RCC 7860 (cell line): ENCODE measurements around the gene NOXRED1.
"Not testable (repeated sequence)": the region's sequence is repeated elsewhere in the genome, so short reads cannot be mapped to it uniquely, and the experiment has no call there.

Experiments
- DNase-seq: peaks from one replicate; pipeline ENCODE4 v3.0.0-alpha.2; 2015; ENCODE audit warnings: low spot score
- FAIRE-seq: peaks from 2 replicates; lab custom pipeline; 2012; peaks lifted over from hg19 to GRCh38; lab: Jason Lieb, UNC

NOXRED1 gene, protein sequence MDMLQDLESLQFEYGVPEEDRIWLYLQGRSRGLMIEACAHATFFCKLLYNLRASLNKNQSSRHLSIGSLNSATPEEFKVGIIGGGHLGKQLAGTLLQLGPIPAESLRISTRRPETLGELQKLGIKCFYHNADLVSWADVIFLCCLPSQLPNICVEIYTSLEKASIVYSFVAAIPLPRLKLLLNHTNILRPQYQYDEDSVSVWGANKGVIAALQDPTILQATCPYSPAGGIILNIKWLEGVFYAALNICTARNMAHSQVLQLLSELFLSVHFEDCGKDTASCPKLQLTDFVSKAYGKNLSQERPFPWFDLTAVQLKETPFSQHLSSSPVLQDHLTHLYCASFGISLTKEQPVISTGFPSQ

DNA sequence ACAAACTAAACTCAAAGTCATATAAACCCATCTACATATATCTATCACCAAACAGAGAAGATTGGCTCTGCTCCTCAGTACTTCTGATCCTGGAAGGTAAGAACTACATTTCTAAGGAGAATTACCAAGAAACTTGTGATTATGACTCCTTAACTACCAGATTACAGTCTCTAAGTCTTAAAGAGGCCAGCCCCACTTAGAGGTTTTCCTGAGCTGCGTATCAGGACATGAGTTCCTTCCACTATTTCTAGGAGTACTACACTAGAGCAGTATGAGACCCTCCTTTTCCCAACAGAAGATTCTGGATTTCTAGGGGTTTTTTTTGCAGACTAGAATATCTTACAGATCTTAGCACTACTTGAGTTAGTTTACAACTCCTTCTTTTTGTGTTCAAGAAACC lies at the start of gene NOXRED1:
Gene NOXRED1 (minus strand): TSS at position 101 of the 400 bp plus-strand sequence. CDS start 634 bp downstream, outside the sequence.
- DNase-seq (no peak), FAIRE-seq (no peak)

DNA sequence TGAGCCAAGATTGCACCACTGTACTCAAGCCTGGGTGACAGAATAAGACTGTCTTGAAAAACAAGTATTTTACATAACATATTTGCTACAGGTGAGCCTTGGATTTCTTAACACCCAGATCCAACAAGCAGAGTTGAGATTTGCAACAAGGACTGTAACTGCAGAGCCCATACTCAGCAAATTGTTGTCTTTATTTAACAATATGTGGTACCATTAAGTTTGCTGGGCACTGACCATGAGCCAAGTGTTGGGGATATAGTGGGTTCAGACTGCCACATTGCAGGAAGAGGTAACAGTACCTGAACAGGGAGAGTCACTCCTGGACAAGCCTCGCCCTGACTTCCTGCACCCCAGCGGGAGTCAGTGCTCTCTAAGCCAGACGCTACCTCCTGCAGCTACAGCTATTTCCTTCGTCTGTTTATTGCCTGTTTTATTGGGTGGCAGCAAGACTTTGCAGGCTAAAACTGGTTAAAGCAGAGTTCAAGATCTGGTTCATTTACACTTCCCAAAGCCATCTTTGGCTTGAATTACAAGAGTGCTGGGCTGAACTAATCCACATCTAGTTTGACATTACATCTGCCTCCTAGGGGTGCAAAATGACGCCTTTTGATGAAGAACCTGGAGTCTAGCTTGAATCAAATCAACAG lies 47.0 kb upstream of the NOXRED1 start:
- DNase-seq: no peak
- FAIRE-seq: no peak

DNA sequence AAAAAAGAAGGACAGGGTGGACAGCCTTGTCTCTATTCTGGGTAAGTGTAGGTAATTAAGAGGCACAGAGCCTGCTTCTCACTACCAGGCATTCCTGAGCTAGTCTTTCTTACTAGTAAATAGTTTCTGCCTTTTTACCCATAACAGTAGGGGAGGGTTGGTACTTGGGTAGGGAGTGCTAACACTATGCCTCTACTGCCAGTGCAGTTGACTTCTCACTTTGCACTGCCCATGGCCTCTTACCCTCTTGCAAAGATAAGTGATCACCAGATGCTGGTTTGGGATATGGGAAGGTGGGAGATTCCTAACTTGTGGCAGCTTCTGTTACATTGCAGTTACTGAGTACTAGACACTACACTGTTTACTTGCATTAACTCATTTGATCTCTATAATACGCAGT lies 46.2 kb upstream of the NOXRED1 start:
- DNase-seq (no peak), FAIRE-seq (no peak)

DNA sequence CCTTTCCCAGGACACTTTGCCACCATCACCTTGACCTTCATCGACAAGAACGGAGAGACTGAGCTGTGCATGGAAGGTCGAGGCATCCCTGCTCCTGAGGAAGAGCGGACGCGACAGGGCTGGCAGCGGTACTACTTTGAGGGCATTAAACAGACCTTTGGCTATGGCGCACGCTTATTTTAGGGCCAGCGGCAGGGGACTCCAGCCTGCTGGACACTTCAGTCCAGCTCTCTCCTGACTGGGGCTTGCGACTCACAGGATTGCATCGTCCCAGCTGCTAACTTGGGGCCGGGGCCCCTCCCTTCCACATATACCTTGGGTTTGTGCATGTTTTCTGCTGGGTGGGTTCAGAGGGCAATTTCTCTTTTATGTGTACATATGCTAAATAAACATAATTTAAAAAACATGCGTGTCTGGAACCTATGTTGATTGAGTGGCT lies 45.8 kb upstream of the NOXRED1 start:
- DNase-seq (no peak), FAIRE-seq (no peak)

DNA sequence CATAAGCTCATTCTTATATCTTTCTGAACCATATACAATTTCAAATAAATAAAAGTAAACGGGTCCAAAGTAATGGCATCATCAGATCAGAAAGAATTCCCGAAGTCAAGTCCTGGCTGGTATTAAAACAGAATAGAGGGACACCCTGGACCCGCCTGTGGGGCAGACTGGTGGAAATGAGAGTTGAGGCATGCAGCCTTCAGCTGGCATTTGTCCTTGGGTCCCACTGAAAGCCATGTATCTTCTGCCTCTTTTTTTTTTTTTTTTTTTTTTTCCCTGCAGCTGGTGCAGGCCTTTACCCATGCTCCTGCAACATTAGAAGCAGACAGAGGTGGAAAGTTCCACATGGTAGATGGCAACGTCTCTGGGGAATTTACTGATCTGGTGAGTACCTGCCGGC lies 44.5 kb upstream of the NOXRED1 start:
- no peak for DNase-seq
- no peak for FAIRE-seq

DNA sequence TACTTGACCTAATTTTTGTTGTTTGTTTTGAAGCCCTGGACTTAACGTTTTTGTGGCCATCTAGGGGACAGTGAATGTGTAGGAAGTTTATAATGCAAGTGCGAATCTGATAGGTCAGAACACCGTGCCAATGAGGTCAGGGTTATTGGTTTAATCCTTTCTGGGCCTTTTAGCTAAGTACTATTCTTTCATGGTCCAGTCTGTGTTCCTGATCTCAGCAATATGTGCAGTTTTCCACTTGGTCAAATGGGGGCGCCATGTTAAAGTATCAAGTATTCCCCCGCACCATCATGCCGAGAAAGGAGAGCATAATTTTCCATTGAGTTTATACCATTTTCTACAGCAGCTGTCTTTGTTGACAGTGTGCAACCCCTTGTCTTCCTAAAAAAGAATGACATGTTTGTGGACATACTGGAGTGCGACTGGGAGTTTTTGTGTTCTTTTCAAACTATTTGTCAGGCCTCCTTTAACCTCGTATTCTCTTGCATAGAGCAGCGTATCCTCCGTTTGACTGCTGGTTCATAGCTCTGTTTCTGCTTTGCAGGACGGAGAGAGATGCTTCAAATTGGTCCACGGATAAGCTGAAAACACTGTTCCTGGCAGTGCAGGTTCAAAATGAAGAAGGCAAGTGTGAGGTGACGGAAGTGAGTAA lies 35.9 kb upstream of the NOXRED1 start:
- no peak for FAIRE-seq
- peak; percentile 12 for DNase-seq

DNA sequence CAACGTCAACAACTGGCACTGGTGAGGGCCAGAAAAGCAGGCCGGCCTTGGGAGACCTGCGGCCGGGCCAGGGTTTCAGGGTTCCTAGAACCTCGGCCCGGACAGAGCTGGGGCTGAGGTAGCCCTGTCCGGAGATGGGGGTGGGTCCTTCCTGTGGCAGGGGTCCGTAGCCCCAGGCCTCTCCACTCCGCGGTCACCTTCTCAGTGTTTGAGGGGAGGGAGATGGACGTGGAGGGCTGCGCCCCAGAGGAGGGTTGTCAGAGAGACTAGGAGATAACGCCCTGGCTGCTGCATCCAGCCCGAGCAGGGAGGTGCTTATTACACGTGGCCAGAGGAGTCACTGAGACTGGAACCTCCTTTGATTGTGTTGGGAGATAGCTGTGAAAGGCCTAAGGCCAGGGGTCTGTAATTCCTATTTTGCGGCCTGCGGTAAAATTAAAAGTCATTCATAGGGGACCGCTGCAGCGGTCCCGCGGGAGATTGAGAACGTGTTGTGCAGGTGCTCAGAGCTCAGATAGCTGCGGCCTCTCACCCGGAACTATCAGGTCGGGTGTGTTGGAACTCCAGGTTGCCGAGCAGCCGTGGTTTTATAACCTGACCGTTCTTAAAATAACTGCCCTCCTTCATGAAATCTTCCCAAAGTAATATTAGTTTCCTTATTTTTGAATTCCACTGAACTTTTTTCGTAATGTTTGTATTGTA lies 35.1 kb upstream of the NOXRED1 start:
- DNase-seq (no peak), FAIRE-seq (no peak)

DNA sequence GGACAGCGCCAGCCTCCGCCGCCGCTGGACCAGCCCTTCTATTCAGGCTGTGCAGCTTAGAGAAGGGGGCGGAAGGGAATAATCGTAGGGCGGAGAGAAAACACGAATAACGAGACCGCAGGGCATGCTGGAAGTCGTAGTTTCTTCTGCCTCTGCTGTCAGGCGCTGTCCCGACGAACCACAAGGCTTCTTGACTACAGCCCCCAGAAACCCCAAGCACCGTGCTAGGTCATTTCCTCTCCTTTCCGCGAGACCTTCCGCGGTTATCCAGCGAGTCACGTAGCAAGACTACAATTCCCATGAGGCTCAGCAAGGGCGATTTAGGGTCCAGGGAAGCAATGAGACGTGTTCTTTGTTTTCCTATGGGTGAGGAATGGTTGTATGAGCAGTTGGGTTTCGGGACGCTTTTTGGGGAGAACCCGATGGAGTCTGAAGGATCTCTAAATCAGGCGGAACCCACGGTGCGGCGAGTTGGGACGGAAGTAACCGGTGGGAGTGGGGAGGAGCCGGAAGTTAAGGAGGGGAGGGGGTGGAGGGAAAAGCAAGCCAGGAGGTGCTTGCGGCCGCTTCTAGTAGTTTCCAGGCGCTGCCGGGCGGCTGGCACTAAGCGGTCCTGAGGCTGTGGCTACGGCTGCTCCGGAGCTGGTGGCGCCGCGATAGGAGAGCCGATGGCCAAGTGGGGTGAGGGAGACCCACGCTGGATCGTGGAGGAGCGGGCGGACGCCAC lies 34.4 kb upstream of the NOXRED1 start, which contains the start of the genes AHSA1 and VIPAS39:
Gene AHSA1 (plus strand): TSS at position 572 of the 727 bp plus-strand sequence. CDS start 97 bp downstream, at position 669.
Gene VIPAS39 (minus strand): TSS at position 80 of the 727 bp plus-strand sequence. CDS start 3,499 bp downstream, outside the sequence.
- peak; percentile 65 for FAIRE-seq
- peak; percentile 90 for DNase-seq

DNA sequence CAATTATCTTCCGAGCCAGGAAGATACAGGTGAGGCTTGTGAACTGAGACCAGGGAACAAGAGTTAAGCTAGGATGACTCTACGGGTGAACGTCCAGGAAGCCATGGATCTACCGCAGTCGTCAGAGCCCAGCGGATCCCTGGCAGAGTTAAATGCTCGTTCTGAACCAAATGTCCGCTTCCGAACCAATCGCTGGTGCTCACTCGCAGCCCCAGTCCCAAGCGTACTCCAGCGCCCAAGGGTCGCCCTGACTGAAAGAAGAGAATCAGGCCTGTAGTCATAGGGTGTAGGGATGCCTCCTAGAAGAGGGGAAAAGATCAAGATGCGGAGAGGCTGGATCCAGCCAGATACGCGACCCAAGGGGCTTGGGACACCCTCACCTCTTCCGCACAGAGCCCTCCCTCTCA lies 33.8 kb upstream of the NOXRED1 start:
- no peak for FAIRE-seq
- no peak for DNase-seq

DNA sequence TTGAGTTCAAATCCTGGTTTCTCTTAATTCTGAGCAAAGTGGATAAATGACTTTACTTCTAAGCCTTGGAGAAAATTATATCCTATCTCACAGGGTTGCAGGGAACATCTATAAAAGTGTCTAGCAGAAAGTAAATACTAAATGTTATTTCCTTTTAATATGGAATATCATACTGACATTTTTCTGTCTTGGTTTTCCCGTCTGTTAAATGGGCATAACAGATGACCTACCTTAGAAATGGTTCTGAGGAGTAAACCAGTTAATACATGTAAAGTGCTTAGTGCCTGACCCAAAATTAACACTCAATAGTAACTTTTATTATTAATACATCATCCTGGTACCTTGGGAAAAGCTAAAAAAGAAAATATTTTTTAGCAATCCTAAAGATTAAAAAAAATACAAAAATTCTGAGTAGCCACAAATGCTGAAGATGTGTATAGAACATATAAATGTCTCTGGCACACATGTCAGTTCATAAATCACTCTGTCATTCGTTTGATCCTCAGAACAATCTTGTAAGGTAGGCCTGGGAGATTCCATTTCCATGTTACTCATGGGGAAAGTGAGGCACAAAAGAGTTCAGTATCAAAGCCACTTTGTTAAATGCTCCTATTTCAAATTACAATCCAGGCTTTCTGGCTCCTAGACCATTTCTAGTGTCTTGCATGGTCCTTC lies 32.8 kb upstream of the NOXRED1 start:
- no peak for FAIRE-seq

DNA sequence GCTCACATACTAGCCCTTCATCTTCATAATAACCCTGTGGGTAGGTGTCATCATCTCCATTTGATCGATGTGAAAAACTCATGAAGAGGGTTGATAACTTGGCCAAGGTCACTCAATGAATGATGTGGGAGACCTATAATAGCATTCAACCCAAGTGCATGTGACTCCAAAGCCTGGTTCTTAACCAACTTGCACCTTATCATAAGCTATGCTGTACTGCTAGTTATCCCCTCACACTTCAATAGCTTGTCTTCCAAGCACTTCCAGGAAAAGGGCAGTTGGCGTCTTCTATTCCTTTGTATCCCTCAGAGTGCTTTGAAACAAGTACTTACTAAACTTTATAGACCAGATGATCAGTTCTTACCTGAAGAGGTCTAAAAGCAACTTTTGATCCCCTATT lies 18.9 kb upstream of the NOXRED1 start:
- DNase-seq (no peak), FAIRE-seq (no peak)

More for the DNA sequence above, 32.8 kb upstream of the NOXRED1 start:
- no peak for DNase-seq

DNA sequence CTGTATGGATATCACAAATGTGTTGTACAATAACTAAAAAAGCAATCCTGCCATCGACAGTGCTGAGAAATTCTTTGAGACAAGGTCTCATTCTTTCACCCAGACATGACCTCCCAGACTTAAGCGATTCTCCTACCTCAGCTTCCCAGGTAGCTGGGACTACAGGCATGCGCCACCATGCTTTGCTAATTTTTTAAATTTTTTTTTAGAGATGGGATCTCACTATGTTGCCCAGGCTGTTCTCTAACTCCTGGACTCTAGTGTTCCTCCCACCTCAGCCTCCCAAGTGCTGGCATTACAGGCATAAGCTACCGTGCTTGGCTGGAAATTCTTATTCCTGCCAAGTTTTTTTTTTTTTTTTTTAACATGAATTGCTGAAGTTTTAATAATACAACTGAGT lies 16.5 kb upstream of the NOXRED1 start:
- FAIRE-seq (no peak), DNase-seq (no peak)

DNA sequence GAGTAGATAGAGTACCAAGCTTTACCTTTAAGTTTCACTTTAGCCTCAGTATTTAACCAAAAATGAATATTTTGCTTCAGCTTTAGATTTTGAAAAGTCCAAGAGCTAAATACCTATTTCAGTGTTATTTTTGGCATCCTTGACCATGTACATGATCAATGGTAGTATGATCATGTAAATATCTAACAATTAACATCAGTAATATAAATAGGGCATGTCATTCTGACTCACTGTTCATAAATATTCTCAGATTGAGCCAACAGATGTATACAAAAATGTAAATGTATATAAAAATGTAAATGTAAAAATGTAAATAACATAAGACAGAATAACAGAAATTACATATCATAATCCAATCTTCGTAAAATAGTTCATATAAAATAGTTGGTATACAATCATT lies 15.3 kb upstream of the NOXRED1 start:
- DNase-seq: no peak
- no peak for FAIRE-seq

DNA sequence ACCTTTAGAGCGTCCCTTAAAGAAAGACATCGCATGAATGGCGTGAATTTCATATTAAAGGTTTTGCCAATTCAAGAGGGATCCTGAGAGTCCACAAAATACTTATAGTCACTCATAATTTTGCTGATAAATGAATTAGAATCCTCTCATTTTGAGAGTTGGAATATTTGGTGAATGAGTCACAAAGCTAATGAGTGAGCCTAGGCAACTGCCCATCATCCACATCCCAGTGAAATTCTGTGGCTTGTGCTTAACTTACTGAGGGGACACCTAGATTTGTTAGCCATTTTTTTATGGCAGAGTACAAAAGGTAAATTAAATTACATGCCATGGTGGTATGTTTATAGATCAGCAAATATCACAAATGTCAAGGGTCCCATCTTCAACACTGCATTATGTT lies 12.7 kb upstream of the NOXRED1 start:
- FAIRE-seq (no peak), DNase-seq (no peak)

DNA sequence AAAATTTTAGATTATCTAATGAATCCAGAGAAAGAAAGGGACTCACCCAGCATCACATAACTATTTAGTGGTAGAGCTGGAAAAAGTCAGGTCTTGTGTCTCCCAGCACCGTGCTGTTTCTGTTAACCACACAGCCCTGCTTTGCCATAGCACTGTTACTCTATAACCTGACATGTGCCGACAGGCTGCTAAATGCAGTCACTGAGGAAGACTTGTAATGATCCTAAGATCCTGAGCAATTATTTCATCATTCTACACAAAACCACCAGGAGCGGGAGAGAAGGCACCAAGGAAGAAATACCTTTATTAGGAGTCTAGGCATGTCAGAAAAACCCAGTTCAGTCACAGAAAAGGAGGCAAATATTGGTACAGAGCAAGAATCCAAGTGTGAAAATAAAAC lies 3.1 kb upstream of the NOXRED1 start:
- DNase-seq (no peak), FAIRE-seq (no peak)

DNA sequence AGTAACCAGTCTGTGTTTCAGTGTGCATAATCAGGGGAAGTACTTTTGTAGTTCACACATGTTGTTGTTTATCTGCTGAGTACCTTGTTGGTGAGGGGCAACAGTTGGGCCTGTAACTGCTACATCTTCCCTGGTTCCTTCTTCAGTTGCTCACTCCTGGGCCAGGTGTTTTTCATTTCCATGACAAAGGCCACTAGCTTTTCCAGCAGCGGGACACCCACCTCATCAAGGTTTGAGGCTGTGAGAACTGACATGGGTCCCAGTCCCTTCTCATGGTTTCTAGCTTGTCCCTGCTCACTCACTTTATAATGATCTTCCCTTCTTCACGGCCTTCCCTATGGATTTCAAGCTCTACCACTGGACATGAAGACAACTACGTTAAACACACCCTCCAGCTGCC lies 1.5 kb upstream of the NOXRED1 start:
- DNase-seq (no peak), FAIRE-seq (no peak)

DNA sequence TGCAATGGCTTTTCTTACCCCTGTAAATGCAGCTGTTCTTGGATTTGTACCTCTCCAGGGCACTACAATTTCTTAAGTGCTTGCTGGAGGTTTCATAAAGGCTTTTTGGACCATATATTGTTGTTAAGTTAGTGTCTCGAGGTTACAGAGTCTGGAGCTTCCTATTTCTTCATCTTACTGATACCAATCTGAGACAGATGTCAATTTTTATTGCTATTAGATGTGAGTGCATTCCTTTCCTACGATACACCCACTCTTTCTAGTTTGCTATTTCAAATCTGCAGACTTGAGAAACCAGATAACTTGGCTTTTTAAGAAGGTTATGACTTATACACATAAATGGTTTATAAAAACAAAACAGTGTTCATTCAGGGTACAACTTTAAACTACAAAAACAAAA lies 2.1 kb downstream of the NOXRED1 start:
- FAIRE-seq: no peak
- no peak for DNase-seq

DNA sequence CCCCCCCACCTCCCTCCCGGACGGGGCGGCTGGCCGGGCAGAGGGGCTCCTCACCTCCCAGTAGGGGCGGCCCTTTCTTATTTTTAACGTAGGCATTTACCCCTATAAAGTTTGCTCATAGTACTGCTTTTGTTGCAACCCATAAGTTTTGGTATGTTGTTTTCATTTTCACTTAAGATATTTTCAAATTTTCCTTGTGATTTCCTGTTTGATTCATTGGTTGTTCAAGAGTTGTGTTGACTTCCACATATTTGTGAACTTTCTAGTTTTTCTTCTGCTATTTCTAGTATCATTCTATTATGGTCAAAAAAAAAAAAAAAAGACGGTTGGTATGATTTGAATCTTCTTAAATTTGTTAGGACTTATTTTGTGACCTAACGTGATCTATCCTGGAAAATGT lies 6.5 kb downstream of the NOXRED1 start:
- no peak for FAIRE-seq
- no peak for DNase-seq

DNA sequence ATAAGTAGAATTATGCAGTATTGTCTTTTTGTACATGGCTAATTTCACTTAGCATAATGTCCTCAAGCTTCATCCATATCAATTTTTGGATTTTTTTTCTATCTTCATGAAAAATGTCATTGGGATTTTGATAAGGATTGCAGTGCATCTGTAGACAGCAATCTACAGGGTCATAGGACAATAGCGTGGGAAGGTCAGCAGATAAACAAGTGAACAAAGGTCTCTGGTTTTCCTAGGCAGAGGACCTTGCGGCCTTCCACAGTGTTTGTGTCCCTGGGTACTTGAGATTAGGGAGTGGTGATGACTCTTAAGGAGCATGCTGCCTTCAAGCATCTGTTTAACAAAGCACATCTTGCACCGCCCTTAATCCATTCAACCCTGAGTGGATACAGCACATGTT lies 7.2 kb downstream of the NOXRED1 start:
- not testable (repeated sequence) for DNase-seq, FAIRE-seq
